HG03135 (cell line): ENCODE measurements around the gene HS2ST1.
"Not testable (repeated sequence)": the region's sequence is repeated elsewhere in the genome, so short reads cannot be mapped to it uniquely, and the experiment has no call there.

Experiments
- ATAC-seq: cut with Tn5 transposase; IDR thresholded peaks from one replicate; pipeline ENCODE4 v1.9.1; 2021; ENCODE audit warnings: mild to moderate bottlenecking, moderate library complexity; ENCODE audit not compliant: unreplicated experiment

Gene HS2ST1

DNA sequence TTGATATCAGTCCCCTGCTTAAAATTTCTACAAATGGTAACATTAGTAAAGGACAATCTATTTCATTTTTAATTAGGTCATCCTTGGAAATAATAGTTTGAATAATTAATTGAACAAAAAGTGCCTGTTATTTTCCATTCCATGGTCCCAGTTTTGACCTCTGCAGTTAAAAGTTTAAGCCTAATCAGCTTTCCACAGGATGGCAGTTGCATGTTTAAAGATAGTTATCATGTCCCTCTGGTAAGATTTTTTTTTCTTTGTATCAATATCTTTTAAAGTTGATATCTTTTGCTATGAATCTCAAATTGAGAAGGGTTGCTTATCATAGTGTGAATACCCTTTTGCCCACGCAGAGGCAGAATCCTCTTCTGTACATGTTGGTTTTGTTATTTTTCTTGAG is 90.4 kb downstream of the HS2ST1 start:
- ATAC-seq = no peak

DNA sequence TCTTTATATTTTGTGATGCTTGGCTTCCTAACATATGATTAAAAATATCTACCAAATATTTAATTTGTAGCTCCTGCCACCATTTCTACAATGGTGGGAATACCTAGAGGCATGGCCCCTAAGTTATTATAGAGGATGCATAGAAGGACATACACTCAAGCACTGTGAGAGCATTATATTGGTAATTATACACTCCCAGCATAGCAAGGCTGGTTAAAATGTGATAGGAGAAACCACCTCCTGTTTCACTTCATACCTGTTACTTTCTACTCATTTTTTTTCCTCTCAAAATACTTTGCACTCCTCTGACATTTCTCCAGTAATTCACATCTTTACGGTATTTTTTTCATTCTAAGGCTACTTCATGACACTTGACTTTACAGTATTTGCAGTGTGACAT is 92.9 kb downstream of the HS2ST1 start:
- ATAC-seq = peak; percentile 75

DNA sequence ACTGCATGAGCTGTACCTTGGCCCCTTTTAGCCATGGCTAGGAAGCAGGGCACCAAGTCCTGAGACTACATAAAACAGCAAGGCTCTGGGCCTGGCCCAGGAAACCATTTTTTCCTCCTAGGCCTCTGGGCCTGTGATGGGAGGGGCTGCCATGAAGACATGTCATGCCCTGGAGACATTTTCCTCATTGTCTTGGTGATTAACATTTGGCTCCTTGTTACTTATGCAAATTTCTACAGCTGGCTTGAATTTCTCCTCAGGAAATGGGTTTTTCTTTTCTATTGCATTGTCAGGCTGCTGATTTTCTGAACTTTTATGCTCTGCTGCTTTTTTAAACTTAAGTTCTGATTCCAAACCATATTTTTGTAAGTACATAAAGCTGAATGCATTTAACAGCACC is 99.0 kb downstream of the HS2ST1 start:
- ATAC-seq = not testable (repeated sequence)

DNA sequence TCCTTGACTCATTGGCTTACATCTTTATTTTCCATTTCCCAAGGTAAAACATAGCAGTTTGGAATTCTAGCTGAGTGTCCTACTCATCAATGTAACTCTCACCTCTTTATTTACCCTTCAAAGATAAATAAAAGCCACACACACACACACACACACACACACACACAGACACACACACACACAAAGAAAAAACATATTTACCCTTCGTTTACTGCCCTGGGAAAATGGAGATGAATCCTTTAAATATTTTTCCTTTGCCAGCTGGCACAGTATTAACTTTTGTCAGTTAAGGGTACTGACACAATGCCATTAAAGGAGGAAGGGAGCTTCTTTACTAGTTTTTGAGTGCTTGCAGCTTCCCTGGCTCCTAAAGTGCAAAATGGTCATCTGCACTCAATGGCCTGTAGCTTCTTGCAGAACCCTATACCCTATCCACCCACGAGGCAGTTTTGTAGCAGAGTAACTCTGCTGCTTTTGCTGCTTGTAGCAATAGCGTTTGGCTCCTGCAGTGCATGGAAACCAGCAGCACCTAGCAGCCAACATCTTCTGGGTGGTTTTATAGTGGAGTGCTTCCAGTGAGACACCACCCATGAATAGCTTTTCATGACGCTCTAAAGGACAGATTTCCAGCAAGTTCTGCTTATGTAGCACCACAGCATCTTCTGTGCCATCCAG is 103.7 kb downstream of the HS2ST1 start:
- ATAC-seq = no peak

DNA sequence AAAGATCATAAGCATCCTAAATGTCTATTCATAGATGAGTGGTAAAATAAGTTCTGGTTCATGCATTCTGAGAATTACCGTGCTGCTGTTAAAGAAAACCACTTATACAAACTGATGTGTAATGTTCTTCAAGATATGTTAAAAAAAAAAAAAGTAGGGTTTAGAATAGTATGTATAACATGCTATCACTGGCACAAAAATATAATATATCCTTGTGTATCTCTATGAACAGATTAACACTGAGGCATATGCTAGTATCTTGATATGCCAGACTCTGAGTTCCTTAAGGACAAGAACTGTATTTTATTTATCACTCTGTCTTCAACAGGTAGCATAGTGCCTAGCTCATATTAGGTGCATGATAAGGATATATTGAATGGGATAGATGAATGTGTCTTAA is 108.9 kb downstream of the HS2ST1 start:
- ATAC-seq = no peak

DNA sequence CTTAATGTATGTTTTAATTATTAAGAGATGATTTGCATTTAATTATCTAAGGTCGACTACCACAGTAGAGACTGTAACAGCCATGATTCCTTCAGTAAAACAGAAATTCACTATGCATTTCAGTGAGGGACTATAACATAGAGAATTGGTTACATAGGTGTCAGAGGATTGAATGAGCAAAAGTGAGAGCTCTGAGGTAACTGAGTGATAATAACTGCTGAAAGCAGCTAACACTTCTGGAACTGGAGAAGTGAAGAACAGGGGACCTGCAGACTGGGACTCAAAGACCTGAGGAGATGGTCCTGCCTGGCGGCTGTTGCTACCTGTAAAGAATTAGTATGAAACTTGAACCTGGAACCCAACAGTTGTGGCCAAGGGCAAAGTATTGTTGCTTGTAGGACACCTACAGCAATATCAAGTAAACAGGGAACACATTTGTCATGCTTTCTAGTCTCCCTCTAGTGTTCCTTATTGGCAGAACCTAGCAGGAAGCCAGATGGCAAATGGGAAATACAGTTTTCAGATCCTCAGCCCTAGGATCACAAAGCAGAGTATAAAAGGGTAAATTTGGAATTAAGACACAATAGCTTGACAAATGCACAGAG is 110.6 kb downstream of the HS2ST1 start:
- ATAC-seq = no peak

DNA sequence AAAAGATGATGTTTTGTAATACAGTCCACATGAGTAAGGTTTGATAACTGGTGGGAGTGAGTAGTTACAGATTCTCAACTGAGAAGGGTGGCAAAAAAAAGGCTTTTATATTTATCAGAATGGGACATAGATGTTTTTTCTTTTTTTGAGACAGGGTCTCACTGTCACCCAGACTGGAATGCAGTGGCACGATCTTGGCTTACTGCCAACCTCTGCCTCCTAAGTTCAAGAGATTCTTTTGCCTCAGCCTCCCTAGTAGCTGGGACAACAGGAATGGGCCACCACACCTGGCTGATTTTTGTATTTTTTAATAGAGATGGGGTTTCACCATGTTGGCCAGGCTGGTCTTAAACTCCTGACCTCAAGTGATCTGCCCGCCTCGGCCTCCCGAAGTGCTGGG is 113.1 kb downstream of the HS2ST1 start:
- ATAC-seq = not testable (repeated sequence)

DNA sequence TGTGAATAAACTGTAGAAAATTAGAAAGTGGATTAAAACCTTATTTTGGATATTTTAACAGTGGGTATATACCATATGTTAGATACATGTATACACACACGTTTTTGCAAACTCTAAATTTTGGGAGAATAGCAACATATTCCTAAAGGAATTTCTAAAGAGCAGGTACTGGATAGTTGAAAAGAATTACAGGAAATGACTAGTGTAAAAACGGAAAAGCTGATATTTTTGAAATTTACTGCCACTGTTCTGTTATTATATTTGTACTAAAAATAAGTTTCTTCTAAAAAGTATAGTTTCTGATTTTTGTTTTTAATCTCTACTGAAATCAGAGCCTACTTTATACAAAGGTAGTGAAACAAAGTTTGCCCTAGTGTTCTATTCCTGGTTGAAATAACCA is 114.1 kb downstream of the HS2ST1 start:
- no peak for ATAC-seq

DNA sequence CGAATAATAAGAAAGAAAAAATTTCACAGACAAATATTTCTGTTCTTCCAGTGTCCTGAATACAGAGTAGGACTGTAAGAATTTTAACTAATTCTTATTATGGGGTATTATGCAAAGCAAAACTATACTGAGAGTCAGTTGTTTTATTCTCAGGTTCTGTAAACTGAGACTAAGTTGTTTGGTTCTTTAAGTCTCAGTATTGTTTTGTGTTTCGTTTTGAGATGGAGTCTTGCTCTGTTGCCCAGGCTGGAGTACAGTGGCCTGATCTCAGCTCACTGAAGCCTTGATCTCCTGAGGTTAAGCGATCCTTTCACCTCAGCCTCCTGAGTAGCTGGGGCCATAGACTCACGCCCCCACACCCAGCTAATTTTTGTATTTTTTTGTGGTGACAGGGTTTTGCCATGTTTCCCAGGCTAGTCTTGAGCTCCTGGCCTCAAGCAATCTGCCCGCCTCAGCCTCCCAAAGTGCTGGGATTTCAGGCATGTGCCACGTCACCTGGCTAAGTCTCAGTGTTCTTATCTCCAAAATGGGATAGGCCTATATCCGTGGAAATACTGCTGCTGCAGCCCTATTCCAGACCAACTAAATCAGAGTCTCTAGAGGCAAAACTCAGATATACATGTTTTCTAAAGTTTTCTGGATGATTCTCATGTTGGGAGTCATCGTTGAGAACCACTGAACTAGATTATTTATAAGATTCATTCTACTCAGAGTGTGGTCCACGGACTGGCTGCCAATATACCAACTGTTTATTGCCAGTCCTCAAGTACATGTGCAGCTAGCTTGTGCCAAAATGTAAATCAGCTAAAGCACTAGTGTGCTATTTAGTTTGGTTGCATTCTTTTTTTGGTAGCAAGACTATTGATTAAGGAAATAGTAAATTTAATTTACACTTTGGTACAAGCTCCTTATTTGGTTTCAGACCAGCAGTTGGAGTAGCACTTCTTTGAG is 116.6 kb downstream of the HS2ST1 start:
- ATAC-seq = peak; percentile 92

DNA sequence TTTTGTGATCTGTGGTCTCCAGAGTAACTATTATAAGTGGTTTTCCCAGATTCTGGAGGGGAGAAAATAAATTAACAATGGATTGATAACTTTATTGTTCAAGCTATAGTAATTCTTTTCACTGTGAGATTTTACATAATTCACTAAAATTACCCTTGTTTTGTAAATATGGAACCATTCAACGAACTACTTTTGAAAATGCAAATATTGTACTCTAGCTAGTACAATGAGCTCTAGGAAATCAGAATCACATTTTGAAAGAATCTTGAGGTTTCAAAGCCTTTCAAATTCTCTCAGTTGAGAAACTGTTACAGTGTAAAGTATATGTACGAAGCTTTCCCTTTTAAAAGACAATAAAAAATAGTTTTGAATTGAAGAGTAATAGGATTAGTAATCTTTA is 119.9 kb downstream of the HS2ST1 start:
- ATAC-seq = no peak

DNA sequence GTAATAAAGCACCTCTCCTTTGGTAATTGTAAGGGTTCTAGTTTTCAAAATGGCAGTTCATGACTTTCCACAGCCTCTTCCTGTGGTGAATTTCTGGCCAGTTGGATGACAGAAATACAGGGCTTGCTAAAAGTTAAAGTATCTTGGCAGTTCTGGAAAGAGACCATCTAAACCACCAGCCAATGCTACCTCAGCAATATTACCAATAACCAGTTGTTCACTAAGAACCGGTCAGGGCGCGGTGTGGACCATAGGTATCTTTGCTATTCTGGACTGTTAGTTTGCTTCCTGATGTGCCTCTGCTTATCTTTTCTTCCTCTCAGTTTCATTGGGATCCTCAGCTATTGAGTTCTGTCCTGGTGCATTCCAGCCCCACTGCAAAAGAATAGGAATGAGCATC is 124.7 kb downstream of the HS2ST1 start:
- ATAC-seq = no peak

DNA sequence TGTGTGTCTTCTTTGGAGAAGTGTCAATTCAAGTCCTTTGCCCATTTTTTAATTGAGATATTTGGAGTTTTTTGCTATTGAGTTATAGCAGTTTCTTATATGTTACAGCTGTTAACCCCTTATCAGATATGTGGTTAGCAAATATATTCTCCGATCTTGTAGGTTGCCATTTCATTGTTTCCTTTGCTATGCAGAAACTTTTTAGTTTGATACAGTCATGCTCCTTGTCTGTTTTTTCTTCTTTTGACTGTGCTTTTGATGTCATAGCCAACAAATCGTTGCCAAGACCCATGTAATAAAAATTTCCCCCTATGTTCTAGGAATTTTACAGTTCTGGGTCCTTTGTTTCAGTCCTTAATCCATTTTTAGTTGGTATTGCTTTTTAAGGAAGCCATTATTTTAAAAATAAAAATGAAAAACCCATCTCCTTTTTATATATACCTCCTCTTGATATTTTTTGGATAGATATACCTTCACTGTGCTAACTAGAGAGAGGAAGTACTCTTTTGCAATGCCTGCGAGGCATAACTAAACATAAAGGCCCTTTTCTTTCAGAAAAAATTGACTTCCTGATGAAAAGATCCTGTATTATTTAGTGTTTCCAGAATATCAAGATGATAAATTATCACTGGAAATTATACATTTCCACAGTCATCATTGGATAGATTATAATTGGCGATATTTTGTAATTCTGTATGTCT is 127.8 kb downstream of the HS2ST1 start:
- ATAC-seq = no peak

DNA sequence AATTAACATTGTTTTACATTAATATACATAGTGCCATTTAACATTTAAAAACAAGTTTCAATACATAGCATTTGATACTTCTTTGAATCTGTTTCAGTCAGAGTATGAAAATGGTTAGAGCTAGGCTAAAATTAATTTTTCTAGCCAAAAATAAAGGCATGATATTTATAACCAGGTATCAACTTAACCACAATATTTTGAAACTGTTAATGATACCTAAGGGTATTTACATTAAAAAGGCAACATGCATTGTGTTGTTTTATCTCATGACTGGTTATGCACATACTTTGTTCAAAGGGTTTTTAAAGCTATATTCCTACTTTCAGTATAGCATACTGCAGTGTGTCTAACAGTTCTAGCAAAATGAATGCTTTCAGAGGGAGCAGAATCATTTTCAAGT is 130.0 kb downstream of the HS2ST1 start:
- no peak for ATAC-seq

DNA sequence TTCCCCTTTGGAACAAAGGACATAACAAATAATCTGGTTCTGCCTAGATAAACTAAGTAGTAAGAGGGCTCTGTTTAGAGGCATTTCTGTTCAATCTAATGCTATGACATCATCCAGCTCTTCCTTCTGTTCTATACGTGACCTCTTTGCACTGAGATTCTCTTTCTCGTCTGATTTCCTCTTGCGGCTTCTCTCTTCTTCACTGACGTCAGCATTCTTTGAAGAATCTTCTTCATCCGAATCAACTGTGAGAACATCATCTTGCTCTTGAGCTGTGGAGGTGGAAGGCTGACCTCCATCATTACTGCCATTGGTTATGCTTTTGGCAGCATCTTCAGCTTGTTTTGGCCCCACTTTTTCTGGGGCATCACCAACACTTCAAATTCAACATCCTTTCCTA is 130.4 kb downstream of the HS2ST1 start:
- no peak for ATAC-seq

DNA sequence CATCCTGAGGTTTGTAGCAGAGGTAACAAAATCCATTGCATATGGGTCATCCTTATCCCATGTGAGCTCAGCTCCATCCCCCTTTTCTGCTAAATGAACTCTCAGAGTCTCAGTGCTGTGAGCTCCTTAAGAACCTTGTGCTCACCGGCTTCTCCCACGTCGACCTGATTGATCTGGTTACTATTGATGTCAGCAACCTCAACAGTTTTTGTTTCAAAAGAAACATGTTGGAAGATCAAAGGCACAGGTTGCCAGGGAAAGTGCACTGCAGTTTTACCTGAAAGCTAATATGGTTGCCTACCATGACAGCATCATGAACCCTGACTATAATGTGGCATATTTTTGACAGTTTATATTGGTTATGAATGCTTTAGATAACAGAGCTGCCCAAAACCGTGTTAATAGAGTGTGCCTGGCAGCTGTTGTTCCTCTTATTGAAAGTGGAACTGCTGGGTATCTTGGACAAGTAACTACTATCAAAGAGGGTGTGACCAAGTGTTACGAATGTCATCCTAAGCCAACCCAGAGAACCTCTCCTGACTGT is 131.4 kb downstream of the HS2ST1 start:
- no peak for ATAC-seq

DNA sequence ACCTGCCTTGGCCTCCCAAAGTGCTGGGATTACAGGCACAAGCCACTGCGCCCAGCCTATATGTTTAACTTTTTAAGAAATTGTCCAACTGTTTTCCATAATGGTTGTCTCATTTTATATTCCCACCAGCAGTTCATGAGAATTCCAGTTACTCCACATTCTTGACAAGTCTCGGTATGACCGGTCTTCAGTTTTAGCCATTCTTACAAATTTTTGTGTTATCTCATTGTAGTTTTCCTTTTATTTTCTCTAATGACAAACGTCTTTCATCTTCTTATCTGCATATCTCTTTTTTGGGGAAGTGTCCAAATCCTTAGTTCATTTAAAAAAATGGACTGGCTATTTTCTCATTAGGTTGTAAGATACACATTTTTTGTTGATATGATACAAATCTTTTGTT is 132.5 kb downstream of the HS2ST1 start:
- ATAC-seq = no peak

DNA sequence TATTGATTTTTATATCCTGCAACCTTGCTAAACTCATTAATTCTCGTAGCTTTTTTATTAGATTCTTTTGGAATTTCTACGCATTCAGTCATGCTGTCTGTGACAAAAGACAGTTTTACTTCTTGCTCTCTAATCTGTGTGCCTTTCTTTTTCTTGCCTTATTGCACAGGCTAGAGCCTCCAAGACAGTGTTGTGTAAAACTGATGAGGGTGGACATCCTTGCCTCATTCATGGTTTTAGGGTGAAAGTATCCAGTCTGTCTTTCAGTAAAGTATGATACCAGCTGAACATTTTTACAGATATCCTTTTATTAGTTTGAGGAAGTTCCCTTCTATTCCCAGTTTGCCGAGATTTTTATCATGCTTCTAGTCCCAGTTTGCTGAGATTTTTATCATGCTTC is 133.8 kb downstream of the HS2ST1 start:
- ATAC-seq = no peak

DNA sequence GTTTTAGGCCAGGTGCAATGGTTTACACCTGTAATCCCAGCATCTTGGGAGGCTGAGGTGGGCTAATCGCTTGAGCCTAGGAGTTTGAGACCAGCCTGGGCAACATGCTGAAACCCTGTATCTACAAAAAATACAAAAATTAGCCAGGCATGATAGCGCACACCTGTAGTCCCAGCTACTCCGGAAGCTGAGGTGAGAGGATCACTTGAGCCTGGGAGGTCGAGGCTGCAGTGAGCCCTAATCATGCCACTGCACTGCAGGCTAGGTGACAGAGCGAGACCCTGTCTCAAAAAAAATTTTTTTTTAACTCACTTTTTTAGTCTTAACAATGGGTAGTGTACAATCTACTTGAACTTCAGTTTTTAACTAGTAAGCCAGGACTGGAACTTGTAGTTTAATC is 137.5 kb downstream of the HS2ST1 start:
- no peak for ATAC-seq

DNA sequence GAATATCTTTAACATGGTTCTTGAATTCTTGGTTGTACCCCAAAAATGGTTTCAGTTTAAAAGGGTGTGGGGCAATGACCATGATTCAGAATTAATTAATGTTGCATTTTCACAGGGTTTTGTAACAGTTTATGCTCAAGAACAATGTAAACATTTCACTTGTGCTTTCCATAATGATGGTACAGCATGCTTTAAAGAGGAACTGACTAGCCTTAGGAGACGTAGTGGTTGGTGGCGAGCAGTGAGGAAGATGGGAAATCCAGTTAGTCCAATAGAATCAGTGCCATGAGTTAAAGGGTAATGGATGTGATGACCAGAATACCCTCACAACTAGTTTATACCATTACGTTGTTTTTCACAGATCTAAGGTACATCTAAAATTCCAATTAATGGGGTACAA is 138.0 kb downstream of the HS2ST1 start:
- no peak for ATAC-seq

DNA sequence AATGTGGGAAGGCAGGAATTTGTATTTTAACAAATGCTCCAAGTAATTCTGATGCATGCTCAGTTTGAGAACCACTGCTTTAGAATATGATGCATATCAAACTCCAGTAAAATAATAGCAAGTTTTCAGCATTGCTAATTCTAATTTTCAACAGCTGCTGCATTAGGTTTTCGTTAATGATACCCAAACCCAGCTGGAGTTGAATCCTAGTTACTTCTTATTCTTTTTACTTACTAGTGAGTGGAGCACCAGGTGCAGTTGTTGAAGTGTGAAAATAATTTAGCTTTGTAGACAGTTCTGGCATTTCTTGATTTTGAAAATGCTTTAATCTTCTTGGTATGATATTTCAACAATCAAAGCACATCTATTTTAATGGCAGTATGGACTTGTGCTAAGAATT is 138.5 kb downstream of the HS2ST1 start:
- ATAC-seq = no peak

DNA sequence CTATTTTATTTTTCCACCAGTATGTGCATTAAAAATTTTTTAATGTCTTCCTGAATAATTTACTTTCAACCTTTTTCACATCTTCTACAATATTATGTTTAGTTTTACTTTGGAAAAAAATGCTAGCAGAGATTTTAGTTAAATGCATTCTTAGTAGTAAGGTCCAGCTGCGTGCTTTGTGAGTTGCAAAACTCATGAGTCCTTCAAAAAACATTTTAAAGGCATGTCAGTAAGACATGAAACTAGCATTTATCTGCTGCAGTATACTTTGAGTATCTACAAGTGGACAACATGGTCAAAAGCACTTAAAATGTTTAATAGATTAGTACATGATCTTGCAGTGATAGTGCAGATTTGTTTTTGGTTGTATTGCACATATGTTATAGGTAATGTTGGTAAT is 139.0 kb downstream of the HS2ST1 start:
- no peak for ATAC-seq
